Nephron (organoid): ENCODE data around the gene CDCA4.

Experiments used
- H3K27ac Mint-ChIP-seq, 3 experiments: 2 replicates each; pipeline ENCODE4 v1.8.0; 2020; ENCODE audit warnings: mixed read lengths in 3 of 3, mild to moderate bottlenecking in 2 of 3, moderate library complexity in 1 of 3
- H3K27me3 Mint-ChIP-seq: 2 replicates; pipeline ENCODE4 v1.8.0; 2021; ENCODE audit warnings: low read depth, mild to moderate bottlenecking, moderate library complexity, mixed read lengths
- H3K36me3 Mint-ChIP-seq: 2 replicates; pipeline ENCODE4 v1.8.0; 2020; ENCODE audit warnings: low read depth, mixed read lengths
- H3K4me1 Mint-ChIP-seq: 2 replicates; pipeline ENCODE4 v1.8.0; 2020; ENCODE audit warnings: mixed read lengths
- H3K4me3 Mint-ChIP-seq, 3 experiments: 2 replicates each; pipeline ENCODE4 v1.8.0; 2020; ENCODE audit warnings: mild to moderate bottlenecking in 3 of 3, mixed read lengths in 3 of 3, moderate library complexity in 2 of 3
- H3K9me3 Mint-ChIP-seq: 2 replicates; pipeline ENCODE4 v1.8.0; 2020; ENCODE audit warnings: mixed read lengths
- CTCF ChIP-seq, 3 experiments: fragments of 200-600 bp; sonication (generic); IDR thresholded peaks; one replicate each; pipeline ENCODE4 v1.5.0; 2021; ENCODE audit warnings: antibody characterized with exemption in 3 of 3; ENCODE audit not compliant: unreplicated experiment in 3 of 3

CDCA4 gene

GRCh38 chr14:105026033-105026785, 5.3 kb upstream of the CDCA4 start:
- no peak overlapping the region for H3K27ac Mint-ChIP-seq
- H3K9me3 Mint-ChIP-seq = no peaks in the 10 kb centered on the region
- no peak overlapping the region for H3K4me3 Mint-ChIP-seq
- peaks cover 8% of the 10 kb centered on the region for H3K4me1 Mint-ChIP-seq
- no peak for TF ChIP-seq CTCF (IDR thresholded peaks at IDR 0.05; ENCODE audit: unreplicated experiment in 3 of 3)
- H3K36me3 Mint-ChIP-seq = no peaks in the 10 kb centered on the region
- peaks cover 12% of the 10 kb centered on the region for H3K27me3 Mint-ChIP-seq

DNA sequence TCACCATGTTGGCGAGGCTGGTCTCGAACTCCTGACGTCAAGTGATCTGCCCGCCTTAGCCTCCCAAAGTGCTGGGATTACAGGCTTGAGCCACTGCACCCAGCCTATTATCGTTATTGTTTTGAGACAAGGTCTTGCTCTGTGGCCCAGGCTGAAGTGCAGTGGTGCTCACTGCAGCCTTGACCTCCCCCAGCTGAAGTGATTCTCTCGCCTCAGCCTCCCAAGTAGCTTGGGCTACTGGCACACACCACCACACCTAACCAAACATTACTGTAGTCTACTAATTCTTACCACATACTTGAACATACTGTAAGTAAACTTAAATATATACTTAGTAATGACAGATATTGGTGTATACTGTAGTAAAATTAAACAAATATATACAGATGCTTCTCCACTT, 4.5 kb upstream of the CDCA4 start:
- Mint-ChIP-seq H3K4me3 (peak overlapping the region in 1 of 3 experiments; percentile 58), H3K9me3 (no peaks in the 10 kb centered on the region), H3K36me3 (no peaks in the 10 kb centered on the region), H3K27ac (no peak overlapping the region), H3K27me3 (peaks cover 5% of the 10 kb centered on the region), H3K4me1 (peaks cover 8% of the 10 kb centered on the region)
- no peak for TF ChIP-seq CTCF (IDR thresholded peaks at IDR 0.05; ENCODE audit: unreplicated experiment in 3 of 3)

DNA sequence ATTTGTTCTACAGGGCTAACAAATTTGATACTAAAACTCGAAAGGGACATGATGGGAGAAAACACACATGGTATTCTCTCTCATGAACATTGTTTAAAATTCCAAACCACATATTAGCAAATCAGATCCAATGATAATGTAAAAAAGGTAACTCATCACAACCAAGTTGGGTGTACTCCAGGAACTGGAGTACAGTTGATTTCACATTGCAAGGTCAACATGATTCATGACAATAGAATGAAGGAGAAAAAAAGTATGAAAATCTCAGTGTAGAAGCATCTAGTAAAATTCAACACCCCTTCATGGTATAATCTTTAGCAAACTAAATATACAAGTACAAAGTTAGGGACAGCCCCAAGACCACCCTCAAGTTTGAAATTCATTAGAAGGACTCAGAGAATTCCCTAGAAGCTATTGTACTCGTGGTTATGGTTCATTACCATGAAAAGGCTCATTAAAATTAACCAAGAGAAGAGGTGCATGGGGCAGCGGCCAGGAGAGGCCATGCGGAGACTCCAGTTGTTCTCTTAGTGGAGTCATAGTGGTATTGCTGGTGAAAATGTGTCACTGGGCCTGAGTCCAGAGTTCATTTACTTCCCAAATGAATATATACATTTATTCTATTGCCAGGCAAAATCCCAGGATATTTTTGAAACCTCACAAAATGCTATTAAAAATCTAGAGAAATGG, 3.1 kb upstream of the CDCA4 start:
- no peaks in the 10 kb centered on the region for H3K36me3 Mint-ChIP-seq
- H3K9me3 Mint-ChIP-seq = no peaks in the 10 kb centered on the region
- H3K4me3 Mint-ChIP-seq = peak overlapping the region in 1 of 3 experiments; percentile 55
- H3K27me3 Mint-ChIP-seq = peaks cover 5% of the 10 kb centered on the region
- peak overlapping the region; percentile 7 to 49 (median 16) for H3K27ac Mint-ChIP-seq
- TF ChIP-seq CTCF (IDR thresholded peaks at IDR 0.05; ENCODE audit: unreplicated experiment in 3 of 3) = no peak
- H3K4me1 Mint-ChIP-seq = peaks cover 20% of the 10 kb centered on the region

- no peak for TF ChIP-seq CTCF (IDR thresholded peaks at IDR 0.05; ENCODE audit: unreplicated experiment in 3 of 3)
- H3K27ac Mint-ChIP-seq = peak overlapping the region; percentile 7 to 49 (median 16)
- peaks cover 5% of the 10 kb centered on the region for H3K27me3 Mint-ChIP-seq
Observed at GRCh38 chr14:105023144-105023543, 2.3 kb upstream of the CDCA4 start.

GRCh38 chr14:105022276-105022670, 1.4 kb upstream of the CDCA4 start:
- TF ChIP-seq CTCF (IDR thresholded peaks at IDR 0.05; ENCODE audit: unreplicated experiment in 3 of 3) = no peak
- no peaks in the 10 kb centered on the region for H3K36me3 Mint-ChIP-seq
- H3K4me3 Mint-ChIP-seq = peak overlapping the region; percentile 86 to 92 (median 90)
- H3K27ac Mint-ChIP-seq = peak overlapping the region; percentile 94 to 96 (median 94)
- no peaks in the 10 kb centered on the region for H3K27me3 Mint-ChIP-seq
- no peaks in the 10 kb centered on the region for H3K9me3 Mint-ChIP-seq
- H3K4me1 Mint-ChIP-seq = peaks cover 32% of the 10 kb centered on the region

More at GRCh38 chr14:105023144-105023543, 2.3 kb upstream of the CDCA4 start:
- Mint-ChIP-seq H3K4me3 (peak overlapping the region; percentile 43 to 69 (median 55)), H3K9me3 (no peaks in the 10 kb centered on the region), H3K4me1 (peaks cover 26% of the 10 kb centered on the region), H3K36me3 (no peaks in the 10 kb centered on the region)
